HepG2 (cell line): ENCODE data around the gene MED22. TPM values are rescaled to one million over a fixed set of nuclear protein-coding genes. Genes with fewer than 3 reads are reported as not detected.

ENCODE experiments used
- EED ChIP-seq: sonication (generic); formaldehyde crosslinking; IDR thresholded peaks from 2 replicates; pipeline ENCODE4 v1.5.0; 2020; ENCODE audit warnings: mild to moderate bottlenecking, missing genetic modification reagents
- KAT2B ChIP-seq: fragments of 150-350 bp; IDR thresholded peaks from 2 replicates; pipeline ENCODE4 v1.6.1; 2014; ENCODE audit warnings: low read depth, low read length, borderline replicate concordance
- KAT7 ChIP-seq: IDR thresholded peaks from 2 replicates; pipeline ENCODE4 v1.6.1; 2018; ENCODE audit warnings: borderline replicate concordance, missing compliant biosample characterization
- MED1 ChIP-seq: sonication (generic); formaldehyde crosslinking; IDR thresholded peaks from 2 replicates; pipeline ENCODE4 v1.4.0; 2020; ENCODE audit warnings: missing genetic modification reagents
- ONECUT2 ChIP-seq: sonication (generic); formaldehyde crosslinking; IDR thresholded peaks from 2 replicates; pipeline ENCODE4 v1.4.0; 2020; ENCODE audit warnings: missing genetic modification reagents
- POLR2A ChIP-seq, 2 experiments: IDR thresholded peaks; 2 replicates each; pipeline ENCODE4 v1.6.1; 2011; ENCODE audit warnings: low read depth in 2 of 2, low read length in 2 of 2, mild to moderate bottlenecking in 1 of 2, moderate library complexity in 1 of 2; ENCODE audit not compliant: insufficient read depth in 1 of 2
- REL ChIP-seq: sonication (generic); formaldehyde crosslinking; conservative IDR thresholded peaks from 2 replicates; pipeline ENCODE4 v1.8.0; 2022; ENCODE audit warnings: mild to moderate bottlenecking, missing genetic modification reagents, moderate library complexity
- RXRA ChIP-seq: sonication (generic); formaldehyde crosslinking; IDR thresholded peaks from 2 replicates; pipeline ENCODE4 v1.5.1; 2020; ENCODE audit warnings: missing genetic modification reagents
- ZBTB7A ChIP-seq: sonication (generic); formaldehyde crosslinking; IDR thresholded peaks from 2 replicates; pipeline ENCODE4 v1.8.0; 2022; ENCODE audit warnings: mild to moderate bottlenecking, missing genetic modification reagents
- ZC3H13 ChIP-seq: sonication (generic); formaldehyde crosslinking; IDR thresholded peaks from 2 replicates; pipeline ENCODE4 v1.8.1; 2023; ENCODE audit warnings: mild to moderate bottlenecking, missing genetic modification reagents, moderate library complexity
- ZNF143 ChIP-seq: sonication (generic); formaldehyde crosslinking; IDR thresholded peaks from 2 replicates; pipeline ENCODE4 v1.4.0; 2020; ENCODE audit warnings: missing genetic modification reagents
- ZNF160 ChIP-seq: sonication (generic); formaldehyde crosslinking; IDR thresholded peaks from 2 replicates; pipeline ENCODE4 v1.8.0; 2022; ENCODE audit warnings: mild to moderate bottlenecking, inconsistent platforms, missing genetic modification reagents
- ZNF235 ChIP-seq: sonication (generic); formaldehyde crosslinking; IDR thresholded peaks from 2 replicates; pipeline ENCODE4 v1.8.1; 2023; ENCODE audit warnings: mild to moderate bottlenecking, missing genetic modification reagents, borderline replicate concordance
- ZNF317 ChIP-seq: sonication (generic); formaldehyde crosslinking; IDR thresholded peaks from 2 replicates; pipeline ENCODE4 v1.5.0; 2020; ENCODE audit warnings: mild to moderate bottlenecking, missing genetic modification reagents
- ZNF331 ChIP-seq: sonication (generic); formaldehyde crosslinking; IDR thresholded peaks from 2 replicates; pipeline ENCODE4 v1.4.0; 2020; ENCODE audit warnings: missing genetic modification reagents
- ZNF569 ChIP-seq: sonication (generic); formaldehyde crosslinking; IDR thresholded peaks from 2 replicates; pipeline ENCODE4 v1.5.0; 2020; ENCODE audit warnings: mild to moderate bottlenecking, missing genetic modification reagents, moderate library complexity, borderline replicate concordance
- polyA plus RNA-seq, 8 experiments: library from polyadenylated mRNA; depleted of rRNA in 3 of 8; stranded (reverse) in 7 of 8; unstranded in 1 of 8; fragments of >200 nt; fragmentation: Illumina TruSeq in 4 of 8; extraction: Trizol in 4 of 8; gene quantifications; 2 replicates each; pipeline versions ENCODE4 v1.2.1 to v1.2.3, GENCODE V29; 2011 to 2016; ENCODE audit warnings: low read depth in 4 of 8, missing spikeins in 1 of 8, mixed read lengths in 1 of 8; ENCODE audit not compliant: insufficient read depth in 1 of 8
- total RNA-seq, 5 experiments: library from RNA; depleted of rRNA; stranded (reverse); fragments of >200 nt; fragmentation: Illumina TruSeq; extraction: Trizol; gene quantifications; 2 replicates each; pipeline ENCODE4 v1.2.3, GENCODE V29; 2016; ENCODE audit warnings: low read depth in 1 of 5
- TF ChIP-seq, protein P1 (sequence below): sonication (generic); formaldehyde crosslinking; IDR thresholded peaks from one replicate; pipeline ENCODE4 v1.5.1; 2020; ENCODE audit warnings: mild to moderate bottlenecking, missing genetic modification reagents; ENCODE audit errors: not compliant biosample characterization
- TF ChIP-seq, protein P2 (sequence below): sonication (generic); formaldehyde crosslinking; IDR thresholded peaks from 2 replicates; pipeline ENCODE4 v1.4.0; 2020; ENCODE audit warnings: missing genetic modification reagents

MED22 gene
- total and polyA plus RNA-seq, 2 of the 13 experiments (the other 11 are each of a cell fraction or from before 2014, with no cell fraction given), result 15.8 to 22.1 TPM

DNA sequence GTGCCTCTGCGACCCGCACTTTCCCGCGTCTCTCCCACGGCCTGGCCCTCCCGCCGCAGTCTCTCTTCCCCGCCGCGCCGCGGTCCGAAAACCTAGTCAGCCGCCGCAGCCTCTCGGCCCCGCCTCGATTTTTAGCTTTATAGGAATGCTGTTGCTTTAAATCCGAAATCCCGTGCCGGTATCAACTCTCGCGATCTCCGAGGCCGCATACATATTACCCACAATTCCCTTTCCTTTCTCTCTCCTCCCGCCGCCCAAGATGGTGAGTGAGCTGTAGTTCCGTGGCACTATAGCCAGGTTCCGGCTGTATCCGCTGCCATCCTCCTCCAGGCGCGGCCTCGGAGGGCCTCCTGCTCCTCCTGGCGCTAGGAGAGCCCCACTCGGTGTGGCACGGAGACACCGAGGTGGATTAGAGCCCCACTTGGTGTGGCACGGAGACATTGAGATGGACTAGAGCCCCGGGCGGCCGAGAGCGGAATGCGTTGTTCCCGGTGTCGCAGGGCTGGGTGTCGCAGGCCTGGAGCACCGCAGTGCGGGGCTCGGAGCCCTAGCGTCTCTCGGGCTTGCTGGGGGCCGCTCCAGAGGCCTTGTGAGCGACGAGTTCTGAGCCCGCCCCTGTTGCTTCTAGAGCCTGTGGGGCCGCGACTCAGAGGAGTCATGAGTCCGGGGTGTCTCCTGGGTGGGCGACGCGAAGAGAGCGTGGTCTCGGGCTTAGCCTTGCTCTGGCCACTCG is at the start of gene MED22, which contains the start of gene RPL7A (continued):
- TF ChIP-seq, protein P1, sequence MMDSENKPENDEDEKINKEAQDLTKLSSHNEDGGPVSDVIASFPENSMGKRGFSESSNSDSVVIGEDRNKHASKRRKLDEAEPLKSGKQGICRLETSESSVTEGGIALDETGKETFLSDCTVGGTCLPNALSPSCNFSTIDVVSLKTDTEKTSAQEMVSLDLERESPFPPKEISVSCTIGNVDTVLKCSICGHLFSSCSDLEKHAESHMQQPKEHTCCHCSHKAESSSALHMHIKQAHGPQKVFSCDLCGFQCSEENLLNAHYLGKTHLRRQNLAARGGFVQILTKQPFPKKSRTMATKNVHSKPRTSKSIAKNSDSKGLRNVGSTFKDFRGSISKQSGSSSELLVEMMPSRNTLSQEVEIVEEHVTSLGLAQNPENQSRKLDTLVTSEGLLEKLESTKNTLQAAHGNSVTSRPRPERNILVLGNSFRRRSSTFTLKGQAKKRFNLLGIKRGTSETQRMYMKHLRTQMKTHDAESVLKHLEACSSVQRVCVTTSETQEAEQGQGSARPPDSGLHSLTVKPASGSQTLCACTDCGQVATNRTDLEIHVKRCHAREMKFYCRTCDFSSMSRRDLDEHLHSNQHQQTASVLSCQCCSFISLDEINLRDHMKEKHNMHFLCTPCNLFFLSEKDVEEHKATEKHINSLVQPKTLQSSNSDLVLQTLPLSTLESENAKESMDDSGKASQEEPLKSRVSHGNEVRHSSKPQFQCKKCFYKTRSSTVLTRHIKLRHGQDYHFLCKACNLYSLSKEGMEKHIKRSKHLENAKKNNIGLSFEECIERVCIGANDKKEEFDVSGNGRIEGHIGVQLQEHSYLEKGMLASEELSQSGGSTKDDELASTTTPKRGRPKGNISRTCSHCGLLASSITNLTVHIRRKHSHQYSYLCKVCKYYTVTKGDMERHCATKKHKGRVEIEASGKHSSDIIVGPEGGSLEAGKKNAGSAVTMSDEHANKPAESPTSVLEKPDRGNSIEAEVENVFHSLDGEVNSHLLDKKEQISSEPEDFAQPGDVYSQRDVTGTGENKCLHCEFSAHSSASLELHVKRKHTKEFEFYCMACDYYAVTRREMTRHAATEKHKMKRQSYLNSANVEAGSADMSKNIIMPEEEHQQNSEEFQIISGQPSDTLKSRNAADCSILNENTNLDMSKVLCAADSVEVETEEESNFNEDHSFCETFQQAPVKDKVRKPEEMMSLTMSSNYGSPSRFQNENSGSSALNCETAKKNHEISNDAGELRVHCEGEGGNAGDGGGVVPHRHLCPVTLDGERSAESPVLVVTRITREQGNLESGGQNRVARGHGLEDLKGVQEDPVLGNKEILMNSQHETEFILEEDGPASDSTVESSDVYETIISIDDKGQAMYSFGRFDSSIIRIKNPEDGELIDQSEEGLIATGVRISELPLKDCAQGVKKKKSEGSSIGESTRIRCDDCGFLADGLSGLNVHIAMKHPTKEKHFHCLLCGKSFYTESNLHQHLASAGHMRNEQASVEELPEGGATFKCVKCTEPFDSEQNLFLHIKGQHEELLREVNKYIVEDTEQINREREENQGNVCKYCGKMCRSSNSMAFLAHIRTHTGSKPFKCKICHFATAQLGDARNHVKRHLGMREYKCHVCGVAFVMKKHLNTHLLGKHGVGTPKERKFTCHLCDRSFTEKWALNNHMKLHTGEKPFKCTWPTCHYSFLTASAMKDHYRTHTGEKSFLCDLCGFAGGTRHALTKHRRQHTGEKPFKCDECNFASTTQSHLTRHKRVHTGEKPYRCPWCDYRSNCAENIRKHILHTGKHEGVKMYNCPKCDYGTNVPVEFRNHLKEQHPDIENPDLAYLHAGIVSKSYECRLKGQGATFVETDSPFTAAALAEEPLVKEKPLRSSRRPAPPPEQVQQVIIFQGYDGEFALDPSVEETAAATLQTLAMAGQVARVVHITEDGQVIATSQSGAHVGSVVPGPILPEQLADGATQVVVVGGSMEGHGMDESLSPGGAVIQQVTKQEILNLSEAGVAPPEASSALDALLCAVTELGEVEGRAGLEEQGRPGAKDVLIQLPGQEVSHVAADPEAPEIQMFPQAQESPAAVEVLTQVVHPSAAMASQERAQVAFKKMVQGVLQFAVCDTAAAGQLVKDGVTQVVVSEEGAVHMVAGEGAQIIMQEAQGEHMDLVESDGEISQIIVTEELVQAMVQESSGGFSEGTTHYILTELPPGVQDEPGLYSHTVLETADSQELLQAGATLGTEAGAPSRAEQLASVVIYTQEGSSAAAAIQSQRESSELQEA (CRISPR knock-in tag), result peak; percentile 30
- TF ChIP-seq ZBTB7A (CRISPR knock-in tag) (peak; percentile 57; the same call in 1 of the 2 replicates), ZNF160 (CRISPR knock-in tag) (peak; percentile 83; the same call in 1 of the 2 replicates), ZC3H13 (CRISPR knock-in tag) (peak; percentile 81; the same call in 1 of the 2 replicates), KAT2B (no peak), ZNF235 (CRISPR knock-in tag) (peak; percentile 75), ZNF569 (CRISPR knock-in tag) (0 out of 2 replicates have a peak, but pooled peaks have one; percentile 35), KAT7 (CRISPR knock-in tag) (peak; percentile 66), ONECUT2 (CRISPR knock-in tag) (no peak), REL (CRISPR knock-in tag) (0 out of 2 replicates have a peak, but pooled peaks have one; percentile 68), MED1 (CRISPR knock-in tag) (peak; percentile 64; the same call in 1 of the 2 replicates), RXRA (CRISPR knock-in tag) (peak; percentile 63), ZNF331 (CRISPR knock-in tag) (peak; percentile 67; the same call in 1 of the 2 replicates), EED (CRISPR knock-in tag) (no peak), ZNF143 (peak; percentile 91), ZNF317 (CRISPR knock-in tag) (peak; percentile 64; the same call in 1 of the 2 replicates), POLR2A (IDR thresholded peaks at IDR 0.05; ENCODE audit: insufficient read depth in 1 of 2, low read depth in 2 of 2, low read length in 2 of 2) (peak in 1 of 2 experiments; percentile 99; a peak in 2 of 4 replicates)
- TF ChIP-seq, protein P2, sequence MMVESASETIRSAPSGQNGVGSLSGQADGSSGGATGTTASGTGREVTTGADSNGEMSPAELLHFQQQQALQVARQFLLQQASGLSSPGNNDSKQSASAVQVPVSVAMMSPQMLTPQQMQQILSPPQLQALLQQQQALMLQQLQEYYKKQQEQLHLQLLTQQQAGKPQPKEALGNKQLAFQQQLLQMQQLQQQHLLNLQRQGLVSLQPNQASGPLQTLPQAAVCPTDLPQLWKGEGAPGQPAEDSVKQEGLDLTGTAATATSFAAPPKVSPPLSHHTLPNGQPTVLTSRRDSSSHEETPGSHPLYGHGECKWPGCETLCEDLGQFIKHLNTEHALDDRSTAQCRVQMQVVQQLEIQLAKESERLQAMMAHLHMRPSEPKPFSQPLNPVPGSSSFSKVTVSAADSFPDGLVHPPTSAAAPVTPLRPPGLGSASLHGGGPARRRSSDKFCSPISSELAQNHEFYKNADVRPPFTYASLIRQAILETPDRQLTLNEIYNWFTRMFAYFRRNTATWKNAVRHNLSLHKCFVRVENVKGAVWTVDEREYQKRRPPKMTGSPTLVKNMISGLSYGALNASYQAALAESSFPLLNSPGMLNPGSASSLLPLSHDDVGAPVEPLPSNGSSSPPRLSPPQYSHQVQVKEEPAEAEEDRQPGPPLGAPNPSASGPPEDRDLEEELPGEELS (CRISPR knock-in tag), result peak; percentile 54; the same call in 1 of the 2 replicates
